ENCODE data around the gene NEU4. TPM values are rescaled to one million over a fixed set of nuclear protein-coding genes. Genes with fewer than 3 reads are reported as not detected.

Gene NEU4
- total and polyA plus RNA-seq, 2 of the 4 experiments (the other 2 are of a cell fraction), result not detected

- Histone ChIP-seq H4K5ac (ENCODE audit: low read depth, low read length) (no peak overlapping the region), H3K56ac (ENCODE audit: extremely low read depth, insufficient read depth, low read length) (no peak overlapping the region), H2AFZ (replicated peaks; ENCODE audit: low read length, poor library complexity) (peak overlapping the region; percentile 87), H3K14ac (replicated peaks; ENCODE audit: low read depth, low read length) (no peak overlapping the region), H3K9me1 (ENCODE audit: insufficient read depth, low read length) (peaks cover 14% of the 10 kb centered on the region), H3K27ac (ENCODE audit: insufficient read depth, low read length) (no peak overlapping the region), H3K4ac (ENCODE audit: low read depth, low read length) (no peak overlapping the region), H2AK5ac (ENCODE audit: low read depth, low read length) (no peak overlapping the region), H3K79me1 (ENCODE audit: low read depth in 1 of 2, low read length in 2 of 2) (no peaks in the 10 kb centered on the region), H3K4me2 (ENCODE audit: low read depth, low read length) (no peak overlapping the region), H3K27me3 (ENCODE audit: control insufficient read depth, insufficient read depth, low read length) (peaks cover 4% of the 10 kb centered on the region), H3K18ac (ENCODE audit: low read depth, low read length) (no peak overlapping the region), H3K36me3 (ENCODE audit: control insufficient read depth, insufficient read depth, low read length) (no peaks in the 10 kb centered on the region), H2AK9ac (replicated peaks; ENCODE audit: low read depth, low read length, poor library complexity) (peak overlapping the region; percentile 5), H3K9me3 (ENCODE audit: control insufficient read depth, insufficient read depth, low read length) (no peaks in the 10 kb centered on the region), H4K20me1 (ENCODE audit: insufficient read depth, low read length) (no peaks in the 10 kb centered on the region; the same call in none of the 2 replicates), H4K8ac (ENCODE audit: low read depth in 2 of 2, low read length in 2 of 2) (no peak overlapping the region), H4K91ac (ENCODE audit: insufficient read depth, low read depth, low read length) (no peak overlapping the region), H3K9ac (ENCODE audit: low read depth, low read length) (no peak overlapping the region), H2BK15ac (ENCODE audit: low read depth, low read length) (no peak overlapping the region), H2BK20ac (ENCODE audit: low read depth, low read length) (no peak overlapping the region), H3K23ac (ENCODE audit: low read depth, low read length) (no peak overlapping the region), H2BK120ac (ENCODE audit: low read depth, low read length) (no peak overlapping the region), H3K4me1 (ENCODE audit: control insufficient read depth, insufficient read depth, low read length) (no peaks in the 10 kb centered on the region; the same call in 1 of the 2 replicates), H2BK5ac (ENCODE audit: low read depth, low read length, poor library complexity, severe bottlenecking) (no peak overlapping the region), H3K4me3 (ENCODE audit: insufficient read depth, low read depth, low read length) (no peak overlapping the region)
- BruUV-seq (replicated peaks), result no TSS peak
- ChIA-PET POLR2A (ENCODE audit: unreplicated experiment) (no interaction called here), CTCF (interaction anchor here (1.5 kb wide), 1 partner anchor 8 kb away, joined by 4 read pairs; no protein-coding TSS in a partner anchor)
- no peak for DNase-seq
- ATAC-seq (ENCODE audit: low read depth), result peak; percentile 21
- no peak for TF ChIP-seq RFX5 (IDR thresholded peaks at IDR 0.05; ENCODE audit: low read depth, low read length)
- TF ChIP-seq MAFK (IDR thresholded peaks at IDR 0.05; ENCODE audit: low read depth, low read length), result no peak
- TF ChIP-seq FOS (IDR thresholded peaks at IDR 0.05; ENCODE audit: low read depth, low read length), result no peak
- no peak for TF ChIP-seq USF2 (IDR thresholded peaks at IDR 0.05; ENCODE audit: low read depth, low read length)
- no peak for TF ChIP-seq MAZ (IDR thresholded peaks at IDR 0.05; ENCODE audit: borderline replicate concordance, low read depth, low read length)
- no peak for TF ChIP-seq CHD1 (IDR thresholded peaks at IDR 0.05; ENCODE audit: low read depth, low read length)
- no peak for TF ChIP-seq SMC3 (IDR thresholded peaks at IDR 0.05; ENCODE audit: low read depth, low read length)
- no peak for TF ChIP-seq CEBPB (IDR thresholded peaks at IDR 0.05; ENCODE audit: low read depth, low read length)
- TF ChIP-seq NFE2L2 (IDR thresholded peaks at IDR 0.05; ENCODE audit: low read depth, low read length), result no peak
- TF ChIP-seq BHLHE40 (IDR thresholded peaks at IDR 0.05; ENCODE audit: low read depth, low read length), result no peak
- dilution Hi-C loops (cut with HindIII; ENCODE audit: low sequenced_read_pairs, unreplicated experiment), result no loop called here
- in situ Hi-C loops (cut with MboI; ENCODE audit: low sequenced_read_pairs), result no loop called here
- WGBS, 2 experiments (ENCODE audit: extremely low coverage in 2 of 2, insufficient read length in 1 of 2), result 70% methylated on average over 2 of the region's 10 CpGs; no CpG with 5 or more reads in 1 of the 2 experiments
- intact Hi-C loops (cut with micrococcal nuclease), result no loop called here
These were observed 51.4 kb downstream of the NEU4 start for GRCh38 chr2:241860184-241861078.
